Activated B cell treated with CpG ODN at 0.5 μM for 24 hours (primary cell): Measurements from ENCODE around the gene FAM229B. TPM values are rescaled to one million over a fixed set of nuclear protein-coding genes. Genes with fewer than 3 reads are reported as not detected.

ENCODE experiments used
- ATAC-seq: fragments of 200-7000 bp; cut with Tn5 transposase; one replicate; pipeline ENCODE4 v1.10.0; 2021; ENCODE audit warnings: low read depth, mild to moderate bottlenecking, moderate library complexity
- CTCF ChIA-PET: fragments of 350-600 bp; sonication (Branson Sonifier 250); formaldehyde crosslinking; loops from one replicate; lab custom pipeline; 2021; ENCODE audit warnings: antibody characterized with exemption; lab: Charles Lee
- POLR2A ChIA-PET: fragments of 350-600 bp; sonication (Branson Sonifier 250); formaldehyde crosslinking; loops from one replicate; lab custom pipeline; 2021; ENCODE audit warnings: antibody characterized with exemption; lab: Charles Lee
- DNase-seq: peaks from one replicate; pipeline ENCODE4 v3.0.0; 2022
- H3K27ac Mint-ChIP-seq: one replicate; pipeline ENCODE4 v1.8.0; 2020; ENCODE audit warnings: mixed read lengths
- H3K27me3 Mint-ChIP-seq: one replicate; pipeline ENCODE4 v1.8.0; 2021; ENCODE audit warnings: mixed read lengths
- H3K36me3 Mint-ChIP-seq: one replicate; pipeline ENCODE4 v1.8.0; 2021; ENCODE audit warnings: low read depth, mixed read lengths
- H3K4me1 Mint-ChIP-seq: one replicate; pipeline ENCODE4 v1.8.0; 2021; ENCODE audit warnings: mixed read lengths
- H3K4me3 Mint-ChIP-seq: one replicate; pipeline ENCODE4 v1.8.0; 2020; ENCODE audit warnings: mild to moderate bottlenecking, mixed read lengths
- H3K9me3 Mint-ChIP-seq: one replicate; pipeline ENCODE4 v1.8.0; 2020; ENCODE audit warnings: mixed read lengths
- intact Hi-C: fragments of 100-400 bp; cut with micrococcal nuclease; formaldehyde crosslinking; loops from one replicate; pipeline ENCODE4 v1.15.1; 2024
- total RNA-seq: library from RNA; stranded (reverse); gene quantifications from 2 replicates; pipeline ENCODE4 v1.2.3, GENCODE V29; 2022
- TF ChIP-seq, protein P1 (sequence below): fragments of 200-600 bp; IDR thresholded peaks from one replicate; pipeline ENCODE4 v1.8.0; 2022; ENCODE audit warnings: antibody characterized with exemption, mild to moderate bottlenecking

FAM229B gene
- total RNA-seq, 1 donor from 2014 or later = 2.0 TPM

DNA sequence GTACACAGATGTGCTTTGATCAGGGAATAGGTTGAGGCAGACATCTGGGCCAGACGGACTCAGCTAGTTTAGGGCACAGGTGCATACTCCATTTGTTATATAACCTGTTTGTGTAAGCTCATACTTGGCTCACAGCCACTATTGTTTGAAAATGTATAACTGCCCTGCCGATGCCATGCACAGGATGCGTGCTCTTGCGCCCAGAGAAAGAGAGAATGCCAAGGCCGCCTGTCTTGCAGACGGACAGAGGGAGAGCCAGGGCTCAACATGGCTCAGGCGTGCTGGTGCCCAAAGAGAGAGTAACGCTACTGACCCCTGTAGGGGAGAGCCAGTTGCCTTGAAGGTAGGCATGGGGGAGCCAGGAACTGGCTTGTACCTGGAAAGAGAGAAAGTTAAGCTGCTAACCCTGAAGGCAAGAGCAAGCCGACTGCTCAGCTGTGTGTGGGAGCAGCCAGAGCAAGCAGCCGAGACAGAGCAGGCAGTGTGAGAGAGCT lies 57.7 kb downstream of the FAM229B start:
- H3K36me3 Mint-ChIP-seq = no peaks in the 10 kb centered on the region
- intact Hi-C loops = no loop called here
- H3K4me1 Mint-ChIP-seq = no peaks in the 10 kb centered on the region
- H3K4me3 Mint-ChIP-seq = no peak overlapping the region
- H3K27me3 Mint-ChIP-seq = peaks cover 2% of the 10 kb centered on the region
- TF ChIP-seq, protein P1, sequence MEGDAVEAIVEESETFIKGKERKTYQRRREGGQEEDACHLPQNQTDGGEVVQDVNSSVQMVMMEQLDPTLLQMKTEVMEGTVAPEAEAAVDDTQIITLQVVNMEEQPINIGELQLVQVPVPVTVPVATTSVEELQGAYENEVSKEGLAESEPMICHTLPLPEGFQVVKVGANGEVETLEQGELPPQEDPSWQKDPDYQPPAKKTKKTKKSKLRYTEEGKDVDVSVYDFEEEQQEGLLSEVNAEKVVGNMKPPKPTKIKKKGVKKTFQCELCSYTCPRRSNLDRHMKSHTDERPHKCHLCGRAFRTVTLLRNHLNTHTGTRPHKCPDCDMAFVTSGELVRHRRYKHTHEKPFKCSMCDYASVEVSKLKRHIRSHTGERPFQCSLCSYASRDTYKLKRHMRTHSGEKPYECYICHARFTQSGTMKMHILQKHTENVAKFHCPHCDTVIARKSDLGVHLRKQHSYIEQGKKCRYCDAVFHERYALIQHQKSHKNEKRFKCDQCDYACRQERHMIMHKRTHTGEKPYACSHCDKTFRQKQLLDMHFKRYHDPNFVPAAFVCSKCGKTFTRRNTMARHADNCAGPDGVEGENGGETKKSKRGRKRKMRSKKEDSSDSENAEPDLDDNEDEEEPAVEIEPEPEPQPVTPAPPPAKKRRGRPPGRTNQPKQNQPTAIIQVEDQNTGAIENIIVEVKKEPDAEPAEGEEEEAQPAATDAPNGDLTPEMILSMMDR = no peak
- no peak overlapping the region for H3K27ac Mint-ChIP-seq
- ATAC-seq = no peak
- no peak for DNase-seq
- ChIA-PET CTCF (interaction anchor here (1.0 kb wide), 1 partner anchor 19 kb away, joined by 3 read pairs; no protein-coding TSS in a partner anchor), POLR2A (no interaction called here)
- no peaks in the 10 kb centered on the region for H3K9me3 Mint-ChIP-seq

DNA sequence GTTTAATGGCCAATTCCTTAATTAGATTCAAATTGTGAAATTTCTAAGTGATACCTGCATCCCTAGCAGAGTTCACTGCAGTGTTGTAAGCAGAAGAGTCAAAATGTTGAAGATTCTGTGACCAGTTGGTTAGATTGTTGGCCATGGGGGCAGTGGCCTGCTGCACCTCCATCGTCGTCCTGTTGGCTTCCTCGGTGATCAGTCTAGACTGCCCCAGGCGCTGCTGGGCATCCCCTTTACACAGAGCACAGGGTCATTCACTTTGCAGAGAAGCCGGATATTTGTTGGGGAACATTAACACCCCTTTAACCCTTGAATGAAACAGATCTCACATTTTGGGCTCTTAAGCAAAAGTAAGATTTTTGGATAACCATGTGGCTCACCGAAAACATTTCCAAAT lies 60.7 kb downstream of the FAM229B start:
- peaks cover 8% of the 10 kb centered on the region for H3K4me1 Mint-ChIP-seq
- H3K27ac Mint-ChIP-seq = no peak overlapping the region
- TF ChIP-seq, protein P1 = no peak
- H3K4me3 Mint-ChIP-seq = no peak overlapping the region
- ChIA-PET POLR2A (no interaction called here), CTCF (no interaction called here)
- H3K36me3 Mint-ChIP-seq = no peaks in the 10 kb centered on the region
- DNase-seq (no peak), ATAC-seq (no peak)
- intact Hi-C loops = no loop called here
- no peaks in the 10 kb centered on the region for H3K9me3 Mint-ChIP-seq
- H3K27me3 Mint-ChIP-seq = peaks cover 1% of the 10 kb centered on the region

DNA sequence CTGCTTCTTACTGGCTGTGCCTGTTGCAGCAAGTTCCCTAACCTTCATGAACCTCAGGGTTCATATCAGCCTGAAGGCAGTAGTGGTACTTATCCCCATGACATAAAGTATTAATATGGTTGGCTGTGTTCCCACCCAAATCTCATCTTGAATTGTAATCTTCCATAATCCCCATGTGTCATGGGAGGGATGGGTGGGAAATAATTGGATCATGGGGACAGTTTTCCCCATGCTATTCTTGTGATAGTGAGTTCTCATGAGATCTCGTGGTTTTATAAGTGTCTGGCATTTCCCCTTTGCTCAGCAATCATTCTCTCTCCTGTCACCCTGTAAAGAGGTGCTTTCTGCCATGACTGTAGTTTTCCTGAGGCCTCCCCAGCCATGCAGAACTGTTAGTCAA lies 61.8 kb downstream of the FAM229B start:
- H3K9me3 Mint-ChIP-seq = no peaks in the 10 kb centered on the region
- no peak for DNase-seq
- peaks cover 1% of the 10 kb centered on the region for H3K27me3 Mint-ChIP-seq
- H3K36me3 Mint-ChIP-seq = no peaks in the 10 kb centered on the region
- intact Hi-C loops = no loop called here
- H3K27ac Mint-ChIP-seq = no peak overlapping the region
- no peak overlapping the region for H3K4me3 Mint-ChIP-seq
- POLR2A ChIA-PET = no interaction called here
- H3K4me1 Mint-ChIP-seq = peaks cover 8% of the 10 kb centered on the region
- CTCF ChIA-PET = no interaction called here
- TF ChIP-seq, protein P1 = no peak
- ATAC-seq = no peak

DNA sequence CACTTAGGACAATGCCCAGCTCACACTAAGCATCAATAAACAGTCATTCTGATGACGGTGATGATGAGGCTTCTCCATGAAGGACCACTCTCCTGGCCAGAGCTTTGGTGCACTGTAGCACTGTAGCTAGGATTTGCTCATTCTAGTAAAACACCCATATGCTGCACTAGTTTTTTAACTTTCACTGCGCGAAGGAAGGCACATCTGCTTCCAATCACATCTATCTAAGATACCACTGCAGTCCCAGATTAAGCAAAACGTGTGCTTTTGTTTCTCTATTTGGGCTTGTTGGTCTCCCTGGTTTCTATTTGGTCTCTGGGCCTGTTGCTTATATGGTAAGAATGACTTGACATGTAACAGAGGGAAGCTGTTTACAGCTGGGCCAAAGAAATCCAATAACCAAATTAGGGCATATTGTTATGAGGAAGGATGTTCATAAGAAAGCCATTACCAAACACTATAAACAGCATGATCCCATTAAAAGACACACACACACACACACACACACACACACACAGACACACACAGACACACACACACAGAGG lies 62.4 kb downstream of the FAM229B start:
- Mint-ChIP-seq H3K9me3 (no peaks in the 10 kb centered on the region), H3K36me3 (no peaks in the 10 kb centered on the region), H3K4me1 (peaks cover 8% of the 10 kb centered on the region), H3K4me3 (no peak overlapping the region), H3K27me3 (peaks cover 1% of the 10 kb centered on the region), H3K27ac (no peak overlapping the region)
- no peak for DNase-seq
- intact Hi-C loops = no loop called here
- TF ChIP-seq, protein P1 = no peak
- ATAC-seq = no peak
- ChIA-PET CTCF (no interaction called here), POLR2A (no interaction called here)

DNA sequence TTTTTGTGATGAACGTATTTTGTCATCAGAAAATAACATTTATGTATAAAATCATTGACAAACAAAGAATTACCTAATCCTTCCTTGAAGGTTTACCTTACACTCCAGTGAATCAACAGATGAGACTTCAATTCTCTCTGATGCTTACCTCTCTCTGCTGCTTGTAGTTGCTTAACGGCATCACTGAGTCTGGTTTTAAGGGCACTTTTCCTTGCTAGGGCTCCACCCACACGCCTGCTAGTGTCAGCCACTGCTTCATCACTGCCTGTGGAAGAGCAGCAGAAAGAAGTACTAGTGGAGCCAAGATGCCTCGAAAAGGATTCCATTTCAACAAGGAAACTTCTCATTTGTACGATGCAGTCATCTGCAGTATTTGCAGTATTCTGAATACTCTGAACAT lies 63.0 kb downstream of the FAM229B start:
- DNase-seq (no peak), ATAC-seq (no peak)
- Mint-ChIP-seq H3K9me3 (no peaks in the 10 kb centered on the region), H3K4me3 (no peak overlapping the region), H3K27ac (no peak overlapping the region), H3K36me3 (no peaks in the 10 kb centered on the region), H3K27me3 (peaks cover 1% of the 10 kb centered on the region), H3K4me1 (peaks cover 8% of the 10 kb centered on the region)
- TF ChIP-seq, protein P1 = no peak
- POLR2A ChIA-PET = no interaction called here
- CTCF ChIA-PET = no interaction called here
- intact Hi-C loops = no loop called here

Other genes with a start within 250 kb of the FAM229B start
- 57.8 and 64.7 TPM in 2 replicates for gene FYN, start 214.1 kb upstream of the FAM229B start, total RNA-seq
- not detected in 2 replicates for gene CCN6, start 33.5 kb upstream of the FAM229B start, total RNA-seq
- gene TUBE1, start 109 bp upstream of the FAM229B start, total RNA-seq = 24.1 and 28.0 TPM in 2 replicates
- not detected in 2 replicates for gene LAMA4, start 167.0 kb downstream of the FAM229B start, total RNA-seq